GM12878 (cell line): ENCODE measurements around the gene GRIK5. TPM values are rescaled to one million over a fixed set of nuclear protein-coding genes. Genes with fewer than 3 reads are reported as not detected.
A peak's percentile ranks its signal among the peaks of the same experiment; 100 is the strongest.

Source experiments
- ATF2 ChIP-seq: IDR thresholded peaks from 2 replicates; pipeline ENCODE4 v1.6.1; 2012; ENCODE audit warnings: low read length, inconsistent platforms
- CHD2 ChIP-seq: IDR thresholded peaks from 2 replicates; pipeline ENCODE4 v1.6.1; 2011; ENCODE audit warnings: low read depth, low read length, improper control_type of control experiment, borderline replicate concordance
- KLF5 ChIP-seq: fragments of 450-650 bp; IDR thresholded peaks from 2 replicates; pipeline ENCODE4 v1.6.1; 2014; ENCODE audit warnings: mild to moderate bottlenecking; ENCODE audit not compliant: partially characterized antibody
- NBN ChIP-seq: fragments of 450-650 bp; IDR thresholded peaks from 2 replicates; pipeline ENCODE4 v1.6.1; 2016
- NFXL1 ChIP-seq: fragments of 450-650 bp; IDR thresholded peaks from 2 replicates; pipeline ENCODE4 v1.6.1; 2017; ENCODE audit warnings: antibody characterized with exemption, mild to moderate bottlenecking, borderline replicate concordance
- PKNOX1 ChIP-seq: fragments of 450-650 bp; IDR thresholded peaks from 2 replicates; pipeline ENCODE4 v1.6.1; 2016; ENCODE audit warnings: mild to moderate bottlenecking
- RFX5 ChIP-seq: IDR thresholded peaks from 2 replicates; pipeline ENCODE4 v1.6.1; 2011; ENCODE audit warnings: low read depth, low read length, improper control_type of control experiment
- RUNX3 ChIP-seq: IDR thresholded peaks from 2 replicates; pipeline ENCODE4 v1.6.1; 2012; ENCODE audit warnings: low read length, inconsistent platforms
- SRF ChIP-seq, 2 experiments: IDR thresholded peaks; 2 replicates each; pipeline ENCODE4 v1.6.1; 2011; ENCODE audit warnings: low read depth in 2 of 2, low read length in 2 of 2, mild to moderate bottlenecking in 1 of 2, moderate library complexity in 1 of 2
- SUZ12 ChIP-seq: fragments of 200-600 bp; sonication (generic); IDR thresholded peaks from one replicate; pipeline ENCODE4 v1.6.1; 2018; ENCODE audit warnings: antibody characterized with exemption, mild to moderate bottlenecking; ENCODE audit not compliant: unreplicated experiment
- TCF7 ChIP-seq: IDR thresholded peaks from 2 replicates; pipeline ENCODE4 v1.6.1; 2014; ENCODE audit warnings: antibody characterized with exemption, borderline replicate concordance
- ZNF384 ChIP-seq: IDR thresholded peaks from 2 replicates; pipeline ENCODE4 v1.6.1; 2012; ENCODE audit warnings: low read depth, mild to moderate bottlenecking, low read length, improper control_type of control experiment, borderline replicate concordance
- ZNF622 ChIP-seq: fragments of 450-650 bp; IDR thresholded peaks from 2 replicates; pipeline ENCODE4 v1.6.1; 2017; ENCODE audit warnings: mild to moderate bottlenecking, inconsistent platforms
- polyA plus RNA-seq, 11 experiments: library from polyadenylated mRNA; depleted of rRNA in 4 of 11; unstranded in 6 of 11; stranded (reverse) in 5 of 11; fragments of >200 nt; fragmentation: Nextera tagmentation in 4 of 11; fragmentation: Illumina TruSeq in 1 of 11; extraction: Ambion mirVana in 4 of 11; extraction: Trizol in 1 of 11; gene quantifications; 1 replicate in 1 of 11; 2 replicates in 10 of 11; pipeline versions ENCODE4 v1.2.1 to v1.2.3, GENCODE V29; 2011 to 2016; ENCODE audit warnings: inconsistent platforms in 2 of 11, missing spikeins in 2 of 11, low read depth in 1 of 11
- total RNA-seq, 4 experiments: library from RNA; depleted of rRNA in 3 of 4; stranded (reverse); fragments of >200 nt in 3 of 4; fragmentation: Illumina TruSeq in 1 of 4; extraction: Trizol in 1 of 4; gene quantifications; 2 replicates each; pipeline versions ENCODE4 v1.2.1 to v1.2.3, GENCODE V29; 2013 to 2021
- TF ChIP-seq, protein P1 (sequence below), 3 experiments: IDR thresholded peaks in 2 of 3; conservative IDR thresholded peaks in 1 of 3; 2 replicates each; pipeline ENCODE4 v1.5.1; 2011; ENCODE audit warnings: low read depth in 3 of 3, low read length in 3 of 3, mild to moderate bottlenecking in 3 of 3, control low read depth in 2 of 3, moderate library complexity in 2 of 3, inconsistent platforms in 1 of 3, mixed read lengths in 1 of 3; ENCODE audit not compliant: control insufficient read depth in 2 of 3, insufficient read depth in 1 of 3; ENCODE audit errors: extremely low read depth in 1 of 3

Gene GRIK5
- total and polyA plus RNA-seq, 10 of the 15 experiments (the other 5 are each of a cell fraction or from before 2014, with no cell fraction given): 0.03 to 0.23 (median 0.07) TPM; not detected in 3

DNA sequence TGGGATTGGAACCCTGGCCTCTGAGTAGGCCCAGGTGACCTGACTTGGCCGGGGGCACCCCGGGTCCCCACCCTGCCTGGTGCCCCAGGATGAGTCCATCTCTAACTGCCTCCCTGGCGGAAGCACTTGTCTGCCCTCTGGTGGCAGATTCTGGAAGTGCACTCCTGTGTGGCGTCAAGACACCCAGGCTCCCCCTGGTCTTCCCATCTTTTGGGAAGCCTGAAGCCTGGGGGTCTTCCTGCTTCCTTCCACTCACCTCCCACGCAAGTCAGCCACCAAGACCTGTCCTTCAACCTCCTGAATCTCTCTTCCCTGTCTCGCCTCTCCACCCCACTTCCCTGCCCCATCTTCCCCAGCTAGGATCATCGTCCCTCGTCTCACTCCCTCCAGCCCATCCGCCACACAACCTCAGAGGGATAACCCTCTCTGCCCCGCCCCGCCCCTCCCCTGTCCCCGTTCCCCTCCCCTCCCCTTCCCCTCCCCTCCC is 118.3 kb downstream of the GRIK5 start (continued):
- TF ChIP-seq CHD2 (no peak), NBN (peak; percentile 63), ZNF622 (no peak), ATF2 (no peak), RFX5 (no peak), SUZ12 (no peak), RUNX3 (no peak), NFXL1 (no peak), PKNOX1 (no peak), TCF7 (no peak), ZNF384 (no peak), SRF (IDR thresholded peaks at IDR 0.05; ENCODE audit: low read depth in 2 of 2, low read length in 2 of 2) (no peak), KLF5 (no peak)
- TF ChIP-seq, protein P1, sequence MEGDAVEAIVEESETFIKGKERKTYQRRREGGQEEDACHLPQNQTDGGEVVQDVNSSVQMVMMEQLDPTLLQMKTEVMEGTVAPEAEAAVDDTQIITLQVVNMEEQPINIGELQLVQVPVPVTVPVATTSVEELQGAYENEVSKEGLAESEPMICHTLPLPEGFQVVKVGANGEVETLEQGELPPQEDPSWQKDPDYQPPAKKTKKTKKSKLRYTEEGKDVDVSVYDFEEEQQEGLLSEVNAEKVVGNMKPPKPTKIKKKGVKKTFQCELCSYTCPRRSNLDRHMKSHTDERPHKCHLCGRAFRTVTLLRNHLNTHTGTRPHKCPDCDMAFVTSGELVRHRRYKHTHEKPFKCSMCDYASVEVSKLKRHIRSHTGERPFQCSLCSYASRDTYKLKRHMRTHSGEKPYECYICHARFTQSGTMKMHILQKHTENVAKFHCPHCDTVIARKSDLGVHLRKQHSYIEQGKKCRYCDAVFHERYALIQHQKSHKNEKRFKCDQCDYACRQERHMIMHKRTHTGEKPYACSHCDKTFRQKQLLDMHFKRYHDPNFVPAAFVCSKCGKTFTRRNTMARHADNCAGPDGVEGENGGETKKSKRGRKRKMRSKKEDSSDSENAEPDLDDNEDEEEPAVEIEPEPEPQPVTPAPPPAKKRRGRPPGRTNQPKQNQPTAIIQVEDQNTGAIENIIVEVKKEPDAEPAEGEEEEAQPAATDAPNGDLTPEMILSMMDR (IDR thresholded peaks at IDR 0.05 in 2 of 3, conservative IDR thresholded peaks at IDR 0.05 in 1 of 3; ENCODE audit: control insufficient read depth in 2 of 3, extremely low read depth in 1 of 3, insufficient read depth in 1 of 3, low read depth in 3 of 3, low read length in 3 of 3): peak; percentile 96 to 99 (median 97)
- TF ChIP-seq, all 136 proteins: peak for 13

Other genes with a start within 250 kb of the GRIK5 start
Only the 7 nearest of the 18 such genes appear.
- 0.11 TPM in 1 of 2 replicates, not detected in the other for gene ERFL, start 141.8 kb downstream of the GRIK5 start, total RNA-seq (2014; rRNA removed)
- gene ERFL, start 141.8 kb downstream of the GRIK5 start, total RNA-seq (2014; rRNA removed; fragmentation: Illumina TruSeq; extraction: Trizol): not detected in 2 replicates
- 0.10 and 0.19 TPM in 2 replicates for gene ERFL, start 141.8 kb downstream of the GRIK5 start, total RNA-seq (2021)
- 0.05 TPM in 1 of 2 replicates, not detected in the other for gene ERFL, start 141.8 kb downstream of the GRIK5 start, polyA plus RNA-seq (2011; rRNA removed)
- 0.04 TPM in 1 of 2 replicates, not detected in the other for gene ERFL, start 141.8 kb downstream of the GRIK5 start, polyA plus RNA-seq (2014; fragmentation: Illumina TruSeq; extraction: Trizol)
- gene ERFL, start 141.8 kb downstream of the GRIK5 start, polyA plus RNA-seq (2014; fragmentation: Nextera tagmentation; extraction: Ambion mirVana): not detected
- gene ERFL, start 141.8 kb downstream of the GRIK5 start, polyA plus RNA-seq (2014; rRNA removed): 0.10 TPM in 1 of 2 replicates, not detected in the other
- gene ERFL, start 141.8 kb downstream of the GRIK5 start, polyA plus RNA-seq (2016; fragmentation: Nextera tagmentation; extraction: Ambion mirVana): not detected
- 90.6 and 104 TPM in 2 replicates for gene RABAC1, start 110.9 kb downstream of the GRIK5 start, total RNA-seq (2014; rRNA removed)
- 14.1 and 15.6 TPM in 2 replicates for gene RABAC1, start 110.9 kb downstream of the GRIK5 start, total RNA-seq (2014; rRNA removed; fragmentation: Illumina TruSeq; extraction: Trizol)
- gene RABAC1, start 110.9 kb downstream of the GRIK5 start, total RNA-seq (2021): 71.2 and 80.6 TPM in 2 replicates
- gene RABAC1, start 110.9 kb downstream of the GRIK5 start, polyA plus RNA-seq (2011; rRNA removed): 8.3 and 15.9 TPM in 2 replicates
- 5.2 and 11.1 TPM in 2 replicates for gene RABAC1, start 110.9 kb downstream of the GRIK5 start, polyA plus RNA-seq (2014; fragmentation: Illumina TruSeq; extraction: Trizol)
- gene RABAC1, start 110.9 kb downstream of the GRIK5 start, polyA plus RNA-seq (2014; fragmentation: Nextera tagmentation; extraction: Ambion mirVana): 10 to 100 TPM; 10.9 to 27.3 TPM
- 115 and 118 TPM in 2 replicates for gene RABAC1, start 110.9 kb downstream of the GRIK5 start, polyA plus RNA-seq (2014; rRNA removed)
- gene RABAC1, start 110.9 kb downstream of the GRIK5 start, polyA plus RNA-seq (2016; fragmentation: Nextera tagmentation; extraction: Ambion mirVana): 10 to 100 TPM; 86.9 to 90.4 TPM
- 0.17 and 0.22 TPM in 2 replicates for gene ATP1A3, start 76.0 kb downstream of the GRIK5 start, total RNA-seq (2014; rRNA removed)
- gene ATP1A3, start 76.0 kb downstream of the GRIK5 start, total RNA-seq (2014; rRNA removed; fragmentation: Illumina TruSeq; extraction: Trizol): 0.09 and 0.22 TPM in 2 replicates
- gene ATP1A3, start 76.0 kb downstream of the GRIK5 start, total RNA-seq (2021): 0.64 and 0.72 TPM in 2 replicates
- gene ATP1A3, start 76.0 kb downstream of the GRIK5 start, polyA plus RNA-seq (2011; rRNA removed): 0.20 TPM in 1 of 2 replicates, not detected in the other
- gene ATP1A3, start 76.0 kb downstream of the GRIK5 start, polyA plus RNA-seq (2014; fragmentation: Illumina TruSeq; extraction: Trizol): 0.06 and 0.37 TPM in 2 replicates
- not detected for gene ATP1A3, start 76.0 kb downstream of the GRIK5 start, polyA plus RNA-seq (2014; fragmentation: Nextera tagmentation; extraction: Ambion mirVana)
- gene ATP1A3, start 76.0 kb downstream of the GRIK5 start, polyA plus RNA-seq (2014; rRNA removed): 0.28 and 0.84 TPM in 2 replicates
- under 1 TPM; 0.39 to 0.86 TPM for gene ATP1A3, start 76.0 kb downstream of the GRIK5 start, polyA plus RNA-seq (2016; fragmentation: Nextera tagmentation; extraction: Ambion mirVana)
- gene ZNF574, start 6.0 kb upstream of the GRIK5 start, total RNA-seq (2014; rRNA removed): 12.6 and 15.4 TPM in 2 replicates
- gene ZNF574, start 6.0 kb upstream of the GRIK5 start, total RNA-seq (2014; rRNA removed; fragmentation: Illumina TruSeq; extraction: Trizol): 5.3 and 5.9 TPM in 2 replicates
- gene ZNF574, start 6.0 kb upstream of the GRIK5 start, total RNA-seq (2021): 17.6 and 18.9 TPM in 2 replicates
- 2.1 and 7.9 TPM in 2 replicates for gene ZNF574, start 6.0 kb upstream of the GRIK5 start, polyA plus RNA-seq (2011; rRNA removed)
- gene ZNF574, start 6.0 kb upstream of the GRIK5 start, polyA plus RNA-seq (2014; fragmentation: Illumina TruSeq; extraction: Trizol): 1.2 and 5.4 TPM in 2 replicates
- under 1 TPM; 0.32 to 0.55 TPM for gene ZNF574, start 6.0 kb upstream of the GRIK5 start, polyA plus RNA-seq (2014; fragmentation: Nextera tagmentation; extraction: Ambion mirVana)
- 14.9 and 17.7 TPM in 2 replicates for gene ZNF574, start 6.0 kb upstream of the GRIK5 start, polyA plus RNA-seq (2014; rRNA removed)
- 10 to 100 TPM; 20.9 to 25.6 TPM for gene ZNF574, start 6.0 kb upstream of the GRIK5 start, polyA plus RNA-seq (2016; fragmentation: Nextera tagmentation; extraction: Ambion mirVana)
- 14.1 and 15.1 TPM in 2 replicates for gene POU2F2, start 62.2 kb upstream of the GRIK5 start, total RNA-seq (2014; rRNA removed)
- 13.8 and 22.0 TPM in 2 replicates for gene POU2F2, start 62.2 kb upstream of the GRIK5 start, total RNA-seq (2014; rRNA removed; fragmentation: Illumina TruSeq; extraction: Trizol)
- 46.2 and 48.3 TPM in 2 replicates for gene POU2F2, start 62.2 kb upstream of the GRIK5 start, total RNA-seq (2021)
- gene POU2F2, start 62.2 kb upstream of the GRIK5 start, polyA plus RNA-seq (2011; rRNA removed): 28.9 and 37.6 TPM in 2 replicates
- gene POU2F2, start 62.2 kb upstream of the GRIK5 start, polyA plus RNA-seq (2014; fragmentation: Illumina TruSeq; extraction: Trizol): 36.1 and 62.4 TPM in 2 replicates
- gene POU2F2, start 62.2 kb upstream of the GRIK5 start, polyA plus RNA-seq (2014; fragmentation: Nextera tagmentation; extraction: Ambion mirVana): 1 to 10 TPM; 4.4 to 6.4 TPM
- gene POU2F2, start 62.2 kb upstream of the GRIK5 start, polyA plus RNA-seq (2014; rRNA removed): 39.0 and 42.2 TPM in 2 replicates
- 10 to 100 TPM; 38.3 to 47.7 TPM for gene POU2F2, start 62.2 kb upstream of the GRIK5 start, polyA plus RNA-seq (2016; fragmentation: Nextera tagmentation; extraction: Ambion mirVana)
- gene DEDD2, start 147.5 kb upstream of the GRIK5 start, total RNA-seq (2014; rRNA removed): 17.6 and 22.1 TPM in 2 replicates
- gene DEDD2, start 147.5 kb upstream of the GRIK5 start, total RNA-seq (2014; rRNA removed; fragmentation: Illumina TruSeq; extraction: Trizol): 9.5 and 9.6 TPM in 2 replicates
- gene DEDD2, start 147.5 kb upstream of the GRIK5 start, total RNA-seq (2021): 15.3 and 18.2 TPM in 2 replicates
- gene DEDD2, start 147.5 kb upstream of the GRIK5 start, polyA plus RNA-seq (2011; rRNA removed): 10.1 and 20.0 TPM in 2 replicates
- 5.1 and 12.5 TPM in 2 replicates for gene DEDD2, start 147.5 kb upstream of the GRIK5 start, polyA plus RNA-seq (2014; fragmentation: Illumina TruSeq; extraction: Trizol)
- 1 to 10 TPM; 2.5 to 3.1 TPM for gene DEDD2, start 147.5 kb upstream of the GRIK5 start, polyA plus RNA-seq (2014; fragmentation: Nextera tagmentation; extraction: Ambion mirVana)
- gene DEDD2, start 147.5 kb upstream of the GRIK5 start, polyA plus RNA-seq (2014; rRNA removed): 24.0 and 28.6 TPM in 2 replicates
- 10 to 100 TPM; 22.0 to 24.7 TPM for gene DEDD2, start 147.5 kb upstream of the GRIK5 start, polyA plus RNA-seq (2016; fragmentation: Nextera tagmentation; extraction: Ambion mirVana)
- gene ZNF526, start 150.1 kb upstream of the GRIK5 start, total RNA-seq (2014; rRNA removed): 8.3 and 9.6 TPM in 2 replicates
- 5.3 and 5.4 TPM in 2 replicates for gene ZNF526, start 150.1 kb upstream of the GRIK5 start, total RNA-seq (2014; rRNA removed; fragmentation: Illumina TruSeq; extraction: Trizol)
- gene ZNF526, start 150.1 kb upstream of the GRIK5 start, total RNA-seq (2021): 14.7 and 18.3 TPM in 2 replicates
- gene ZNF526, start 150.1 kb upstream of the GRIK5 start, polyA plus RNA-seq (2011; rRNA removed): 2.1 and 4.2 TPM in 2 replicates
- gene ZNF526, start 150.1 kb upstream of the GRIK5 start, polyA plus RNA-seq (2014; fragmentation: Illumina TruSeq; extraction: Trizol): 2.4 and 4.2 TPM in 2 replicates
- 1 to 10 TPM; 1.8 to 2.0 TPM for gene ZNF526, start 150.1 kb upstream of the GRIK5 start, polyA plus RNA-seq (2014; fragmentation: Nextera tagmentation; extraction: Ambion mirVana)
- gene ZNF526, start 150.1 kb upstream of the GRIK5 start, polyA plus RNA-seq (2014; rRNA removed): 5.6 and 7.2 TPM in 2 replicates
- gene ZNF526, start 150.1 kb upstream of the GRIK5 start, polyA plus RNA-seq (2016; fragmentation: Nextera tagmentation; extraction: Ambion mirVana): 10 to 100 TPM; 12.8 to 13.3 TPM